GM19438 (cell line): Measurements from ENCODE around the gene SLC6A2.

ENCODE experiments used
- ATAC-seq: cut with Tn5 transposase; IDR thresholded peaks from one replicate; pipeline ENCODE4 v1.9.1; 2021; ENCODE audit warnings: low read depth; ENCODE audit not compliant: unreplicated experiment

SLC6A2 gene

DNA sequence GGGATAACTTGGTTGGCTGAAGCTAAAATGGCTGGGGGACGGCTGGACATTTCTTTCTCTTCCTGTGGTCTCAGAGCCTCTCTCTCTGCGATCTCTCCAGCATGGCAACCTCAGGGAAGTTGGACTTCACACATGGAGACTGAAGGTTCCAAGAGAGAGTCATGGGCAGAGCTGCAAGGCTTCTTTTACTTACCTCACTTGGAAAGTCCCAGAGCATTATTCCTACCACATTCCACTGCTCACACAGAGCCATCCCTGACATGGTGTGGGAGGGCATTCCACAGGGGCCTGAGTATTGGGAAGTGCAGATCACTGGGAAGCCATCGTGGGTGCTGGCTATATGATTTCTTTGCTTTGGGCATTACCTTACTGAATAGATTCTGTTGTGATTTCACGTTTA, 9.8 kb upstream of the SLC6A2 start:
- ATAC-seq: no peak

GRCh38 chr16:55647343-55647742, 8.4 kb upstream of the SLC6A2 start:
- ATAC-seq: no peak

DNA sequence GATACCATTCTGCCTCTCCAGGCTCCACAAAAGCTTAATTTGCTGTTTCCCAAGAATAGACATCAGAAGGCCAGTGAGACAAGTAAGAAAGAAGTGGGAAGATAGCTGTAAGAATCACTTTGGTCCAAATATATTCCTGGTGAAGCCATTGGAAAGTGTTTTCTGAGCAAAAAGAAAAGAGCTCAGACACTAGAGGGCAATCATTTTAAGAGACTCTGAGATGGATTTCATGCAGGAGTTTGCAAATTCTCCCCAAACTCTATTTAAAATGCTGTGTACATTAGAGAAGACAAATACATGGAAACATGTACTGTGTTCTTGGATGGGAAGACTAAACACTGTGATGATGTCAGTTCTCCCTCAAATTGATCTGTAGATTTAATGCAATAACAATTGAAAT, 8.0 kb upstream of the SLC6A2 start:
- ATAC-seq: no peak

- no peak for ATAC-seq
These were observed 3.7 kb upstream of the SLC6A2 start for GRCh38 chr16:55651841-55652824.

GRCh38 chr16:55653106-55653505, 2.7 kb upstream of the SLC6A2 start:
- no peak for ATAC-seq

DNA sequence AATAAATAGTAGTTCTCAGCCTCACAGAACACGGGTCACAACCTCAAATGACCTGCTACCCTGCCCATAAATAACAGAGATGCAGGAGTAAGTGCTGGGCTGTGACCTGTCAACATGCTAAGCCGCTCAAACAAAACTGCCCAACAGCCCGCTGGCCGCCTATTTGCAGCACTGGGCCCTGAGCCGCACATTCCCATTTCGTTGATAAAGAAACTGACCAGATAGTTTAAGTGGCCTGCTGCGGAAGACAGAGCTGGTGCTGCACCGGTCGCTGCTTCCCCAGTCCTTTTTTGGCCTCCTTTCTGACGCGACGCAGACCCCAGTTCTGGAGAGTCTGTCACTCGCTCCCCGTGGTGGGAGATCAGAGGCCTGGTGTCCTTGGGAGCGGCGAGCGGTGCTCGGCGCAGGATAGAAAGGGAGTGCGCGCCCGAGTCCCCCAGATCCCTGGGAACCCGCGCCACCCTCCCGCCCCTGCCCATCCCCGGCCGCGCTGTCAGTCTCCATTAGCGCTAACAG, 349 bp upstream of the SLC6A2 start:
- no peak for ATAC-seq

DNA sequence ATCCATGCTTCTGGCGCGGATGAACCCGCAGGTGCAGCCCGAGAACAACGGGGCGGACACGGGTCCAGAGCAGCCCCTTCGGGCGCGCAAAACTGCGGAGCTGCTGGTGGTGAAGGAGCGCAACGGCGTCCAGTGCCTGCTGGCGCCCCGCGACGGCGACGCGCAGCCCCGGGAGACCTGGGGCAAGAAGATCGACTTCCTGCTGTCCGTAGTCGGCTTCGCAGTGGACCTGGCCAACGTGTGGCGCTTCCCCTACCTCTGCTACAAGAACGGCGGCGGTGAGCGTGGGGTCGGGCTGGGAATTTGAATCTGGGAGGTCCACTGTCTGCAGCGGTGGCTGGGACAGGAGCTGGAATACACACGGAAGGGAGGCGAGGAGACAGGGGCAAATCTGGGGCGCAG, 904 bp downstream of the SLC6A2 start:
- no peak for ATAC-seq

DNA sequence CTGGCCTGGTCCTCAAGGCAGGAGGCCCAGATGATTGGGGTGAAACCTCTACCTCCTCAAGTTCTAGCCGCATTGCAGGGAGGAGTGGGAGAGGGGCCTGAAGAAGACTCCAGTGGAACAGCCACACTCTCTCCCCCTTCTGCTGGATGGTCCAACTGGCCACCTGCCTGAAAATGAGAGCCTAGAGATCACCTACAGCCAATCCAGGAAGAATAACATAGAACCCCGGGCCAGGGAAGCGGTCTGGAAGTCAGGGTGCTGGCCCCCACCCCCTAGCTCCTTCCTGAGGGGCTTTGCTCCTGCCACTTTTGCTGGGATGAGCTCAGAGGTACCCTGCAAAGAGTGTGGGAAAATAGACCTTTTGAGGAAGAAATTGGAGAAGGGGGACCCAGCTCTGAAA, 1.8 kb downstream of the SLC6A2 start:
- no peak for ATAC-seq

DNA sequence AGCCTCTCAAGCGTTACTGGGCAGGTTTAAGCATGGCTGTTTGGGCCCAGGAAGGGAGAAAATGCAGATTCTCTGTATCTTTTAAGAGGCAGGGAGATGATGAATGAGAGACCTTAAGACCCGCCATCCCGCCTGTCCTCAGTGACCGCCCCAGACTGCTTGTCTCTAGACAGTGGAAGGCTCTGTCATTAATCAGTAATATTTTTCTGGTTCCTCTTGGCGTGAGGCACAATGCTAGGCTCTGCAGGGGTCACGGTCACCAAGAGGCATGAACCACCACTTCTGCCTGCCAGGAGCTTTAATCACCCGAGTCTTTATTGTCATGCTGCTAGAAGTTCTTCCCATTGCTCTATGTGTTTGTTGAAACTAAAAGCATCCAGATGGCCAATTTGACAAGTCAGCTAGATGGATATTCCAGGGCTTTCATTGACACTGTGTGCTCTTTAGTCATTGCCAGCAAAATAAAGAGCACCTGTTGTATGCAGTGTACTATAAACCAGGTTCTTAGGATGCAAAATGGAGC, 3.2 kb downstream of the SLC6A2 start:
- ATAC-seq: no peak

DNA sequence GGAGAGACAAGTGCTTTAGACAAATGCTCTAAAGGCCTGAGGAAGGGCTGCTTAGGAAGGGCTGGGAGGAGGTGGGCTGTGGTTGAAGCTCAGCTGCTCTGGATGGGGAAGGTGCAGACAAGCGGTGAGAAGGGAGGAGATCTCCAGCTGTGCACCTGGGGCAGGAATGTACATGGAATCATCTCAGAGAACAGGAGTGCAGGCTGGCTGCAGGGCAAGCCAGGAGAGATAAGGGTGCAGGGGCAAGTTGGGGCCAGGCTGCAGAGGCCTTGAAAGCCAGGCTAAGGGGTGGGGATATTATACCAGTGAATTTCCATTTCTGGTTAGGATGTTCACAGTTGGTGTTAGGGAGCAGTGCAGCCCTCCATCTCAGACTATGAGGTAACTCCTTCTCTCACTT, 4.2 kb downstream of the SLC6A2 start:
- no peak for ATAC-seq

DNA sequence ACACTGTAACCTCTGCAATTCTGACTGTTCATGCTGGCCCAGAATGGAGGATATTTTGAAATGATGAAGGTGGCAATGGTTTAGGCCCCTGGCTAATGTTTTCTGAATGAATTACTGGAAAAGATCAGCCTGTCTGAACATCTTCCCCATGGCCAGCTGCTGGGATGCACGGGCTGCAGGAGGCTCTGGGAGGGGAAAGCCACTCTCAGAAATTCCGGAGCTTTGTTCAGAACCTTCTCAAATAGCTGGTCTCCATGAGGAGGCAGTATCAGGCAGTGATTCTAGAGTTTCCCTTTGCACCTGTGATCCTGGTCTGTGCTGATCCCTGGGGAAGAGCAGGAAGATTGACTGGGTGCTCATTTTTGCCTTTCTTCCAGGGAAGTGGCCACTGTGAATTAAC, 5.0 kb downstream of the SLC6A2 start:
- no peak for ATAC-seq

- no peak for ATAC-seq
These were observed 6.3 kb downstream of the SLC6A2 start for GRCh38 chr16:55661941-55662643.

DNA sequence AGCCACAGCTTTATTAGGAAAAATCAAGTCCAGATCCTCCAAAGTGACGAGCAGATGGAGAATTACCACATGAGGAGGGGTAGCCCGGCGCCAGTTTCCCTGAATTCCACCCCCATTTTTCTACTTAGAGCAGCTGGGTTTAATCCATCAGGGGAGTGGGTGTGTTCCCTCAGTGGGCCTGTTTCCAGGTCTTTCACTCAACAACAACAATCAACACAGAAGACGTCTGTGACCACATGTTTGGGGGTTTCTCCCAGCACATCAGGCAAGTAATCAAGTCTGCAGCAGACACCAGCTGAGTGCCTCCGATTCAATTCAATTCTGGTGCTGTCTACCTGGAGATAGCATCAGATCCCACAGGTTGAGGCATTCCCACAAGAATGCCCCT, 6.8 kb downstream of the SLC6A2 start:
- ATAC-seq: no peak

DNA sequence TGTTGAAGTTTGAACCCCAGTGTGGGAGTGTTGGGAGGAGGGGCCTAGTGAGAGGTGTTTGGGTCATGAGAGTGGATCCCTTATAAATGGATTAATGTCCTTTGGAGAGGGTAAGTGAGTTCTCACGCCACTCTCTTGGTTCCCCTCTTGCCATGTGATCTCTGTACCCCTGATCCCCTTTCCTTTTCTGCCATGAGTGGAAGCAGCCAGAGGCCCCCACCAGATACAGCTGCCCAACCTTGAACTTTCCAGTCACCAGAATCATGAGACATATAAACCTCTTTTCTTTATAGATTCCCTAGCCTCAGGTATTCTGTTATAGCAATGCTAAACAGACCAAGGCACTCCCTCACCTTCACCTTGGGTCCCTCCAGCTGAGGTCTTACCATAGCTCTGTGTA, 7.4 kb downstream of the SLC6A2 start:
- no peak for ATAC-seq

DNA sequence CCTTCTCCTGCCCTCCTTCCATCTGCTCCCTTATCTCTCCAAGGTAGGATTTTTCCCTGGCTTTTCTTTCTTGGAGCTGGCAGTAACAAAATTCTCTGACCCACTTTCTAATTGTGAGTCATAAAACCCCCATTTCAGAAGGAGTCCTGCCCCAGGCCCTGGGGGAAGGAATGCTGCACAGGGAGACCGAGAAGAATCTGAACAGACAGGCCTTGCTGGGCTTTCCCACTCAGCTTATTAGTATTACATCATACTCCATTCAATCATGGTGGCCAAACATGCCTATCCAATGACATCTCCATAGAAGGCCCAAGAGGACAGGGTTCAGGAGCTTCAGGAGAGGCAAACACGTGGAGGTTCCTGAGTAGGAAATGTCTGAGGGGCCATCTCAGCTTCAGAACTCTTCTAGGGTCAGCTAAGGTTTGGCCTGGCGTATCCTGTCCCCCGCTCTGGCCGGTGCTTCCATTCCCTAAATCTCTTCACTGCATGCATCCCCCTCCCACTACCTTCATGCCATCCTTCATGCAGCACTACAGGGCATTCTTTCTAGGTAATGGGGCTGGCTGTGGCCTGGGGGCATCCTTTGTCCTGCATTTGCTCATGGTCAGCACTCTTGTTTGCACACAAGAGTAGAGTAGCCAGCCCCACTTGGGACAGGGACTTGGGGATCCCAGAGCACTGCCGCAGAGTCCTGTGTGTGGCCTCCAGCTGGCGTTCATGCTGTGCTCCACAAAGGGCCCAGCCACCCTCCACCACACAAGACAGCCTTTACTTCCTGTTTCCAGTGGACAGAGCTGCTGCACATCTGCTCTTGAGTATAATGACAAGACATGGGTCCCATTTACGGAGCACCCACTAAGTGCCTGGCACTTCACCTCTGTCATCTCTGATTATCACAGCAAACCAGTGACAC, 8.2 kb downstream of the SLC6A2 start:
- no peak for ATAC-seq

DNA sequence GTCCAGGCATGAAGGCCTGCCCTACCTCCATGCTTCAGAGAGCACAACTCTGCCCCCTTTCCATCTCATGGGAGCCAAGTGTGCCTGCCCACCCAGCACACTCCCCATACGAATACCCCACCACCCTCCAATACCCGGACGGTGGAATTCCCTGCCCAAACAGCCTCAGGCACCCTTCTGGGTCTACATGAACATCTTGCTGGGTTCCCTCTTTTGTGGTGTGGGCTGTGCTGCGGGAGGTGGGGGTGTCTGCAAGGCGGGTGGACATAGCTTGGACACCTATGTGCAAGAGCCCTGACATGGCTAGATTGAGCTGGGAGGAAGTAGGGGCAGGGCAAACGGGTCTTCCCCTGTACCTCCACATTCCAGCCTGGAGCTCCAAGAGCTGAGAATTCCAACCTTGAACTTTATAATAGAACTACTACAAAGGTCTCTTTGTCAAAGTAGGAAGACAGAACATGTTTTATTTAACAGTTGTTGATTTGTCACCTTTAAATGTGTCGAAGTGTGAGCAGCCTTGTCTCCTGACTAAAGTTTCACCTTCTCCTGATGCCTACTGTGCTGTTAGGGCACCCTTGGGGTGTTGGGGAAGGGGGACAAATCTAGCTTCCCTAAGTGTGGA, 9.1 kb downstream of the SLC6A2 start:
- ATAC-seq: no peak

DNA sequence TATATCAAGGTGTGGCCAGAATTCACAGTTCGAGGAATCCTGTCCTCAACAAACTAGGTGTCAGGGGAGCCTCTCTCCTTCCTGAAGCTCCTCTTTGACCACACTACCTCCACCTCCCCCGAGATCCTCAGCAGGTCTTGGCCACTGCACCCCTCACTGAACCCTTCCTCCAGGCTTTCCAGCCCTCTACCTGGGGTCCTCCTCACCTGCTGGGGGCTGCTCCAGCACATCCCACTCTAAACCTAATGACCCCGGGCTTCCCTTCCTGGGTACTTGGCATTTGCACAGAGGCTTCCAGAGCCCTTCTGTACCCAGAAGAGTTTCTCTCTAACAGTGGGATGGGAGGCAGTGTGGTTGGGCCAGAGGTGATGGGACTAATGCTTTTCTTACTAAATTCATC, 9.7 kb downstream of the SLC6A2 start:
- no peak for ATAC-seq

- ATAC-seq: no peak
These were observed 10.2 kb downstream of the SLC6A2 start for GRCh38 chr16:55666012-55666411.

DNA sequence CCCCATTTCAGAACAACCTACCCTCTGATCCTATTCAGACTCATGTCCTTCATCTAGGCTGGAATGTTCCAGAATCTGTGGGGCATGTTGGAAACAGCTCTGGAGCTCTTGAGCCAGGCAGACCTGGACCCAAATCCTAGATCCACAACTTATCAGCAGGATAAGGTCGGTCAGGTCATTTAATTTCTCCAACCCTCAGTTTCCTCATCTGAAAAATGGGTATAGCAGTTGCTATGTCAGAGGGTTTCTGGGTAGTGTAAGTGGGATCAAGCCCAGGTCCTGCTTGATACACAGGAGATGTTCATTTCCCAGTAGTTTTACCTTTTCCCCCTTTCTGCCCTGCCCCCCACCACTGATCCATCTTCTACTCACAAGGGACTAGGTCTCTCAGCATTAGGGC, 12.0 kb downstream of the SLC6A2 start:
- no peak for ATAC-seq
